Small intestine (tissue), 7 donors: ENCODE results near the gene FLG2. TPM values are rescaled to one million over a fixed set of nuclear protein-coding genes. Genes with fewer than 3 reads are reported as not detected.

Experiments used
- DNase-seq, 2 donors: peaks; one replicate each; pipeline versions ENCODE4 v3.0.0 to v3.0.0-alpha.2; 2013
- FAIRE-seq: peaks from 2 replicates; lab custom pipeline; 2012; peaks lifted over from hg19 to GRCh38; lab: Jason Lieb, UNC
- H3K27ac ChIP-seq, 3 donors: one replicate each; pipeline ENCODE4 v1.5.1; 2013; ENCODE audit warnings: low read length in 2 of 3, mild to moderate bottlenecking in 2 of 3, control low read depth in 1 of 3, inconsistent platforms in 1 of 3, low read depth in 1 of 3, moderate library complexity in 1 of 3
- H3K27me3 ChIP-seq, 3 donors: one replicate each; pipeline ENCODE4 v1.6.1; 2013; ENCODE audit warnings: low read length in 3 of 3, inconsistent platforms in 1 of 3; ENCODE audit not compliant: control insufficient read depth in 3 of 3, insufficient read depth in 3 of 3
- H3K36me3 ChIP-seq, 3 donors: one replicate each; pipeline ENCODE4 v1.6.1; 2013; ENCODE audit warnings: low read length in 3 of 3, inconsistent platforms in 1 of 3, low read depth in 1 of 3, mild to moderate bottlenecking in 1 of 3, moderate library complexity in 1 of 3; ENCODE audit not compliant: control insufficient read depth in 3 of 3, insufficient read depth in 2 of 3
- H3K4me1 ChIP-seq, 3 donors: one replicate each; pipeline ENCODE4 v1.6.1; 2013; ENCODE audit warnings: low read length in 2 of 3, inconsistent platforms in 1 of 3, low read depth in 1 of 3, mild to moderate bottlenecking in 1 of 3, moderate library complexity in 1 of 3; ENCODE audit not compliant: control insufficient read depth in 3 of 3, insufficient read depth in 2 of 3
- H3K4me3 ChIP-seq, 3 donors: one replicate each; pipeline ENCODE4 v1.5.1; 2013; ENCODE audit warnings: low read length in 3 of 3, control low read depth in 1 of 3, inconsistent platforms in 1 of 3, low read depth in 1 of 3, mild to moderate bottlenecking in 1 of 3, moderate library complexity in 1 of 3
- H3K9me3 ChIP-seq, 2 donors: one replicate each; pipeline ENCODE4 v1.6.1; 2013; ENCODE audit warnings: low read depth in 1 of 2, low read length in 1 of 2; ENCODE audit not compliant: control insufficient read depth in 2 of 2, insufficient read depth in 1 of 2
- whole genome bisulfite sequencing, 3 donors: extraction: QIAGEN DNeasy Blood & Tissue Kit; methylation state at CpG; one replicate each; pipeline ENCODE4 v1.1.7; 2013; 5-methylcytosine and 5-hydroxymethylcytosine counted together
- polyA plus RNA-seq, 4 donors: library from polyadenylated mRNA; stranded (reverse) in 3 of 4; unstranded in 1 of 4; fragments of 200-250 nt in 3 of 4; fragments of 120-200 nt in 1 of 4; gene quantifications; one replicate each; pipeline versions ENCODE4 v1.2.1 to v1.2.3, GENCODE V29; 2013
- donor health status: healthy with polysubstance abuse.
- donor health status: control.
- donor health status: control.
- donor health status: Bipolar disorder and iron deficiency.
- donor health status: healthy.

The FLG2 gene
- polyA plus RNA-seq, 4 donors: 0.04 TPM; not detected in 3

- 75 to 80% (median 78%) methylated on average over 16 of the region's 16 CpGs for WGBS, 3 donors
- no peaks in the 10 kb centered on the region for H3K4me1 ChIP-seq
- DNase-seq (no peak), FAIRE-seq (no peak)
- no peak overlapping the region for H3K4me3 ChIP-seq
- H3K27me3 ChIP-seq: no peaks in the 10 kb centered on the region
- H3K27ac ChIP-seq: no peak overlapping the region
- H3K9me3 ChIP-seq: no peaks in the 10 kb centered on the region
- no peaks in the 10 kb centered on the region for H3K36me3 ChIP-seq
These were observed 21.1 kb upstream of the FLG2 start for GRCh38 chr1:152380932-152381331.

DNA sequence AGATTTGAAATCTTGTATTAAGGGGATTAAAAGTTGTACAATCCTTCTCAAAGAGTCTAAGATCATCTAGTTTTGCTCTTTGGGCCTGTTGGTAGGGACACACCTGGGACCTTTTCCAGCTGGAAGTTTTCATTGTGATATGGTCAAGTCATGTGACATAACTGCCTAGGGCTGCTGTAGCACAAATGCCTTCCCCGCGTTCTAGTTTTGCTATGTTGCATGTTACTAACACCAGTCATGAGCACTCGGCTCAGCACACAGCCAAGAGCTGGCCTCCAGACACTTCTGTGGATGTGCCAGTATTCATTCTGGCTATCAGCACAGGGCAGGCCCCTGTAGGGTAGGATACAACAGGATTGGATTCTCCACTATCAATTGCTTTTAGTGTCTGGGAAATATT is 14.6 kb upstream of the FLG2 start:
- FAIRE-seq (no peak), DNase-seq (no peak)
- H3K27ac ChIP-seq: no peak overlapping the region
- H3K4me3 ChIP-seq: no peak overlapping the region
- WGBS, 3 donors: 77 to 84% (median 82%) methylated on average over 3 of the region's 3 CpGs
- H3K9me3 ChIP-seq: no peaks in the 10 kb centered on the region
- no peaks in the 10 kb centered on the region for H3K27me3 ChIP-seq
- H3K36me3 ChIP-seq: no peaks in the 10 kb centered on the region
- no peaks in the 10 kb centered on the region for H3K4me1 ChIP-seq

DNA sequence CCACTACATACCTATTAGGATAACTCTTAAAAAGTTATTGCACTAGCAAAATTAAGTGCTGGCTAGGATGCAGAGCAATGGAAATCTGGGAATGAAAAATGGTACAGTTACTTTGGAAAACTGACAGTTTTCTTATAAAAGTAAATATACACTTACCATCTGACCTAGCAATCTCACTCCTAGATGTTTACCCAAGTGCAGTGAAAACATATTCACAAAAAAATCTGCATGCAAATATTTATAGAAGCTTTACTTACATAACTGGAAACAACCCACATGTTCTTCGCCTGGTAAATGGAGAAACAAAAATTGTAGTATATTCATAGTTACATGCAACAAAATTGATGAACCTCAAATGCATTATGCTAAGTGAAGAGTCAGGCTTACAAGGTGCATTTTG is 12.9 kb upstream of the FLG2 start:
- Histone ChIP-seq H3K27me3 (no peaks in the 10 kb centered on the region), H3K27ac (no peak overlapping the region), H3K4me3 (no peak overlapping the region), H3K4me1 (no peaks in the 10 kb centered on the region), H3K9me3 (no peaks in the 10 kb centered on the region), H3K36me3 (no peaks in the 10 kb centered on the region)
- FAIRE-seq (no peak), DNase-seq (no peak)
- 57 to 72% (median 64%) methylated on average over 1 of the region's 1 CpG for WGBS, 3 donors

GRCh38 chr1:152367436-152367835 is 7.6 kb upstream of the FLG2 start:
- no peak for FAIRE-seq
- WGBS, 3 donors: 22 to 71% (median 28%) methylated on average over 1 of the region's 1 CpG
- DNase-seq: no peak

GRCh38 chr1:152356736-152357135 is 3.1 kb downstream of the FLG2 start:
- FAIRE-seq (no peak), DNase-seq (no peak)
- Histone ChIP-seq H3K4me3 (no peak overlapping the region), H3K27me3 (no peaks in the 10 kb centered on the region), H3K4me1 (no peaks in the 10 kb centered on the region), H3K36me3 (no peaks in the 10 kb centered on the region), H3K27ac (no peak overlapping the region), H3K9me3 (peaks cover 0 to 6% of the 10 kb centered on the region in 2 donors)
- 0 to 57% (median 12%) methylated on average over 1 of the region's 1 CpG for WGBS, 3 donors

More at GRCh38 chr1:152367436-152367835, 7.6 kb upstream of the FLG2 start:
- H3K36me3 ChIP-seq: no peaks in the 10 kb centered on the region
- no peak overlapping the region for H3K27ac ChIP-seq
- H3K4me1 ChIP-seq: no peaks in the 10 kb centered on the region
- no peaks in the 10 kb centered on the region for H3K9me3 ChIP-seq
- H3K27me3 ChIP-seq: no peaks in the 10 kb centered on the region
- no peak overlapping the region for H3K4me3 ChIP-seq

- DNase-seq: no peak
- H3K36me3 ChIP-seq: no peaks in the 10 kb centered on the region
- H3K27me3 ChIP-seq: no peaks in the 10 kb centered on the region
- peaks cover 0 to 4% of the 10 kb centered on the region in 2 donors for H3K9me3 ChIP-seq
- WGBS, 3 donors: 88 to 95% (median 95%) methylated on average over 2 of the region's 2 CpGs
- no peak for FAIRE-seq
- H3K27ac ChIP-seq: no peak overlapping the region
- H3K4me1 ChIP-seq: no peaks in the 10 kb centered on the region
- H3K4me3 ChIP-seq: no peak overlapping the region
These were observed 10.2 kb downstream of the FLG2 start for GRCh38 chr1:152349611-152350010.

DNA sequence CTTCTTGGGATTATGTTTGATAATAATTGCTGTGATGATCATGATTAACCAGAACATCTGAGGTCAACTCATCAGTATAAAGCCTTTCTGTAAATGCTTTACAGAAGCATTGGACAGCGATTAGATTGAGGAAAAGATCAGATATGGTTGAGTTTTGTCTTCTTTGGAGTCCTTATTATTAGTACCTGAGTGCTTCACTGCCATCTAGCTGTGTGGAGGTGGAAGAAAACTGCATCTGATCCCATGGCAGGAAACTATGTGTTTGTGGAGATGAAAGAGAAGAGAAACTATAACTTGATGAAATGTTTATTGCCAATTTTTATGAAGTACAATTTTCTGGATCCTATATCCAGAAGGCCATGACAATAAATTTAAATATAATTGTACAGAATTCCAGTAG is 11.4 kb downstream of the FLG2 start:
- FAIRE-seq (no peak), DNase-seq (no peak)
- Histone ChIP-seq H3K27ac (no peak overlapping the region), H3K4me1 (no peaks in the 10 kb centered on the region), H3K27me3 (no peaks in the 10 kb centered on the region), H3K9me3 (no peaks in the 10 kb centered on the region), H3K36me3 (no peaks in the 10 kb centered on the region), H3K4me3 (no peak overlapping the region)
- 26 to 49% (median 30%) methylated on average over 1 of the region's 1 CpG for WGBS, 3 donors

DNA sequence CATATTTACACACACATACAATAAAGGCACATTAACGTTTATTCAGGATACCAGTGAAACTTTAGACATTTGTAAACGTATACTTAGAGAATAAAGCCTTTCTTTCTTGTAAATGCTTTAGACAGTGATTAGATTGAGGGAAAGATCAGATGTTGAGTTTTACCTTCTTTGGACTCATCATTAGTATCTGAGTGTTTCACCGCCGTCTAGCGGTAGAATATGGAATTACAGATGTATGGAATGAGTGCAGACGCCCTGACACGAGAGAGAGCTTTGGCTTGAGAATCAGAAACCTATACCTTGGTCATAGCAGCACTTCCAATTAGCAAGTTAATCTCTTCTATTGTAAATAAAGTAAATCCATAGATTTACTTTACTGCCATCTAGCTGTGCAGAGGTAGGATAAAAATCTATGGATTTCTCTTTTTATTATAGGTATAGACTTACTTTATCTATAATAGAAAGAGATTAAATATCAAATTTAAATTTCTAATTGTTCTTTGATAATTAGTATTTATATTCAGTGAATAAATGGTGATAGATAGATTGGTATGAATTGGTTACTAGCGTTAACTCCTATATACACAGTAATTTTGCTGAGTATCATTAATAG is 12.6 kb downstream of the FLG2 start:
- Histone ChIP-seq H3K36me3 (no peaks in the 10 kb centered on the region), H3K27ac (no peak overlapping the region), H3K4me3 (no peak overlapping the region), H3K4me1 (no peaks in the 10 kb centered on the region), H3K9me3 (no peaks in the 10 kb centered on the region), H3K27me3 (no peaks in the 10 kb centered on the region)
- FAIRE-seq (peak; percentile 55), DNase-seq (peak; percentile 56 to 68)
- 3 to 16% (median 4%) methylated on average over 8 of the region's 8 CpGs for WGBS, 3 donors

GRCh38 chr1:152344438-152344837 is 15.4 kb downstream of the FLG2 start:
- no peaks in the 10 kb centered on the region for H3K9me3 ChIP-seq
- no peak for FAIRE-seq
- no peaks in the 10 kb centered on the region for H3K36me3 ChIP-seq
- no peaks in the 10 kb centered on the region for H3K4me1 ChIP-seq
- H3K27ac ChIP-seq: no peak overlapping the region
- no peak overlapping the region for H3K4me3 ChIP-seq
- DNase-seq: no peak
- H3K27me3 ChIP-seq: no peaks in the 10 kb centered on the region
